Erythroblast (primary cell): ENCODE data around the gene TGM6.

Experiments used
- GATA1 ChIP-seq: IDR thresholded peaks from 2 replicates; pipeline ENCODE4 v1.6.1; 2011; ENCODE audit warnings: low read depth, mild to moderate bottlenecking, control low read depth, low read length, moderate library complexity
- POLR2A ChIP-seq: IDR thresholded peaks from 2 replicates; pipeline ENCODE4 v1.6.1; 2011; ENCODE audit warnings: mild to moderate bottlenecking, low read length

DNA sequence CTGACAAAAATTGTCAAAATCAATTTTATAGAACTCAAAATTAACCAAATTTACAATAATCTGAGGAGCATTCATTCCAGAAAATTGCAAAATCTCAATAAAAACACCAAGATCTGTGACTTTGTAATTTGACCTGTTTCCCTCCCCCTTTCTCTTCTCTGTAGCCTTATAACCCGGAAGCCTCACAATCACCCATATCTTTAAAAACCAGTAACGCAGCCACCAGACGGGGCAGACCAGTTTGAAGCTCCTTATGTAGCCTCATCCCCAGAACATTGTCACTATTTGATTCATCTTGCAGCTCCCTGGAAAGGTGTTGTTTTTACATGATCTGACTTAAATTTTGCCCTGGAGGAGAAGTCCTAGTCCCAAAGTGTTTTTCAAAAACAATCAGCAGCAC, 27.5 kb upstream of the TGM6 start:
- TF ChIP-seq POLR2A (no peak), GATA1 (no peak)
